OCI-M2 (cell line): ENCODE results near the gene SLC5A11.
"Not testable (repeated sequence)": the region's sequence is repeated elsewhere in the genome, so short reads cannot be mapped to it uniquely, and the experiment has no call there.

Experiments
- DNase-seq: peaks from one replicate; lab custom pipeline; 2025; ENCODE audit not compliant: unreplicated experiment; lab: John Stamatoyannopoulos, UW

The SLC5A11 gene

GRCh38 chr16:24845726-24846547 lies at the start of gene SLC5A11:
SLC5A11 (plus strand) TSS chr16:24845963; CDS start chr16:24858644, 12,681 bp downstream.
- DNase-seq = no peak

GRCh38 chr16:24800586-24800985 lies 45.2 kb upstream of the SLC5A11 start:
- no peak for DNase-seq

GRCh38 chr16:24801761-24802302 lies 43.9 kb upstream of the SLC5A11 start:
- DNase-seq = no peak

- DNase-seq = no peak
Measured at GRCh38 chr16:24805484-24805883, 40.3 kb upstream of the SLC5A11 start.

GRCh38 chr16:24807301-24807700 lies 38.5 kb upstream of the SLC5A11 start:
- DNase-seq = no peak

GRCh38 chr16:24810951-24811843 lies 34.6 kb upstream of the SLC5A11 start:
- no peak for DNase-seq

- DNase-seq = not testable (repeated sequence)
Measured at GRCh38 chr16:24812813-24813212, 33.0 kb upstream of the SLC5A11 start.

- DNase-seq = no peak
Measured at GRCh38 chr16:24815021-24815420, 30.7 kb upstream of the SLC5A11 start.

GRCh38 chr16:24816688-24817087 lies 29.1 kb upstream of the SLC5A11 start:
- no peak for DNase-seq

- DNase-seq = no peak
Measured at GRCh38 chr16:24819462-24820040, 26.2 kb upstream of the SLC5A11 start.

GRCh38 chr16:24820522-24820921 lies 25.2 kb upstream of the SLC5A11 start:
- no peak for DNase-seq

- DNase-seq = no peak
Measured at GRCh38 chr16:24821129-24821528, 24.6 kb upstream of the SLC5A11 start.

- DNase-seq = no peak
Measured at GRCh38 chr16:24822542-24822941, 23.2 kb upstream of the SLC5A11 start.

- no peak for DNase-seq
Measured at GRCh38 chr16:24822974-24823373, 22.8 kb upstream of the SLC5A11 start.

GRCh38 chr16:24825696-24826095 lies 20.1 kb upstream of the SLC5A11 start:
- no peak for DNase-seq

GRCh38 chr16:24826096-24826690 lies 19.6 kb upstream of the SLC5A11 start:
- DNase-seq = no peak

- no peak for DNase-seq
Measured at GRCh38 chr16:24826817-24827566, 18.8 kb upstream of the SLC5A11 start.

- DNase-seq = no peak
Measured at GRCh38 chr16:24829153-24829552, 16.6 kb upstream of the SLC5A11 start.

- DNase-seq = no peak
Measured at GRCh38 chr16:24833352-24833751, 12.4 kb upstream of the SLC5A11 start.
